Femur (tissue), 1 donor: ENCODE data around the gene FPR2.
"Not testable (repeated sequence)": the region's sequence is repeated elsewhere in the genome, so short reads cannot be mapped to it uniquely, and the experiment has no call there.

Source experiments
- DNase-seq: peaks from one replicate; pipeline ENCODE4 v3.0.0-alpha.2; 2017

The FPR2 gene

GRCh38 chr19:51760697-51761356 lies at the start of gene FPR2:
Gene FPR2 (plus strand): TSS chr19:51761180. CDS start chr19:51768659, 7,479 bp downstream.
- no peak for DNase-seq

GRCh38 chr19:51711702-51712101 lies 49.3 kb upstream of the FPR2 start:
- no peak for DNase-seq

- no peak for DNase-seq
Measured at GRCh38 chr19:51712461-51713081, 48.4 kb upstream of the FPR2 start.

- no peak for DNase-seq
Measured at GRCh38 chr19:51713319-51714285, 47.4 kb upstream of the FPR2 start.

- DNase-seq = no peak
Measured at GRCh38 chr19:51714848-51715247, 46.1 kb upstream of the FPR2 start.

GRCh38 chr19:51715850-51716249 lies 45.1 kb upstream of the FPR2 start:
- no peak for DNase-seq

- DNase-seq = no peak
Measured at GRCh38 chr19:51716925-51717324, 44.1 kb upstream of the FPR2 start.

- no peak for DNase-seq
Measured at GRCh38 chr19:51719251-51719988, 41.6 kb upstream of the FPR2 start.

GRCh38 chr19:51721905-51722304 lies 39.1 kb upstream of the FPR2 start:
- no peak for DNase-seq

GRCh38 chr19:51722492-51722891 lies 38.5 kb upstream of the FPR2 start:
- no peak for DNase-seq

GRCh38 chr19:51724543-51724942 lies 36.4 kb upstream of the FPR2 start:
- peak; percentile 60 for DNase-seq

GRCh38 chr19:51726049-51726448 lies 34.9 kb upstream of the FPR2 start:
- DNase-seq = peak; percentile 72

- DNase-seq = no peak
Measured at GRCh38 chr19:51727349-51727880, 33.6 kb upstream of the FPR2 start.

GRCh38 chr19:51729781-51730180 lies 31.2 kb upstream of the FPR2 start:
- no peak for DNase-seq

- no peak for DNase-seq
Measured at GRCh38 chr19:51733742-51734522, 27.0 kb upstream of the FPR2 start.

- DNase-seq = peak; percentile 49
Measured at GRCh38 chr19:51735759-51736449, 25.1 kb upstream of the FPR2 start.

- DNase-seq = no peak
Measured at GRCh38 chr19:51737389-51737788, 23.6 kb upstream of the FPR2 start.

GRCh38 chr19:51737924-51738323 lies 23.1 kb upstream of the FPR2 start:
- DNase-seq = no peak

GRCh38 chr19:51738523-51738922 lies 22.5 kb upstream of the FPR2 start:
- DNase-seq = not testable (repeated sequence)

- DNase-seq = no peak
Measured at GRCh38 chr19:51739466-51740213, 21.3 kb upstream of the FPR2 start.
